Melanocyte of skin (primary cell): Measurements from ENCODE around the gene TBC1D25. TPM values are rescaled to one million over a fixed set of nuclear protein-coding genes. Genes with fewer than 3 reads are reported as not detected.

Experiments
- small RNA-seq, 2 donors: library from RNA; depleted of rRNA; stranded (forward); fragments of <200 nt; gene quantifications; one replicate each; pipeline ENCODE3, GENCODE V24; 2012
- total RNA-seq, 2 donors: library from RNA; depleted of rRNA; stranded (reverse); fragments of >200 nt; gene quantifications; 2 replicates each; pipeline ENCODE4 v1.2.3, GENCODE V29; 2012

TBC1D25 gene
- total RNA-seq, result 1 to 10 TPM; 4.3 to 8.3 TPM

DNA sequence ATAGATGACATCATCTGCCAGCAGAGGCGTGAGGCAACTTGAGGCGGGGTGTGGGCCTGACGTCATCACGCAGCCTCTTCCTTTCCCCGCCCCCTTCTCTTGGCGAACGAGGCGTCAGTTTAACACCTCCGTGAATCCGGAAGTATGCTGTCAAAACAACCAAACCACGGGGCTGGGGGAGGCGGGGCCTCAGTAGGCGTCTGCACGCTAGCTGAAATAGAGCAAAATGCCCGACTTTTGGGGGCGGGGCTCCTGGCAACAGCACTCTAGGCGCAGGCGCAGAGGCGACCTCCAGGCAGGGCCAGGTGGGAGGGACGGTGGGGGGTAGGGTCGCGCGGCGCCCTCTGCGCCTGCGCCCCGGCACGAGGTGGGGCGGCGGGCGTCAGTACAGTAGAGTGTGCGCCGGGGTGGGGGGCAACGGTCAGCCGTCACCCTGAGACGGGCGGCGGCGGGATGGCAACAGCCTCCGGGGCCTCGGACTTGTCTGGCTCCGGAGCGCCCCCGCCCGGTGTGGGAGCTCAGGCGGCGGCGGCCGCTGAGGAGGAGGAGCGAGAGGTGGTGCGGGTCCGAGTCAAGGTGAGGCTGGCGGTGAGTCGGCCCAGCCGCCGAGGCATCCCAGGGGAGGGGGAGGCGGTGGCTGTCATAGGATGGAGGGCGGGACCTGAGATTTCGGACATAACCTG is at the start of gene TBC1D25:
TSS of gene TBC1D25 (plus strand) at position 370 of the 683 bp plus-strand sequence. CDS start at position 454, 84 bp downstream.

GRCh38 chrX:48508400-48509244 is 30.9 kb upstream of the TBC1D25 start, which contains the start of gene PORCN:
PORCN (plus strand) TSS chrX:48508992; CDS start chrX:48509821, 829 bp downstream.

GRCh38 chrX:48521353-48522243 is 17.9 kb upstream of the TBC1D25 start, which contains the start of gene EBP:
EBP (plus strand) TSS chrX:48521808; CDS start chrX:48523772, 1,964 bp downstream.

DNA sequence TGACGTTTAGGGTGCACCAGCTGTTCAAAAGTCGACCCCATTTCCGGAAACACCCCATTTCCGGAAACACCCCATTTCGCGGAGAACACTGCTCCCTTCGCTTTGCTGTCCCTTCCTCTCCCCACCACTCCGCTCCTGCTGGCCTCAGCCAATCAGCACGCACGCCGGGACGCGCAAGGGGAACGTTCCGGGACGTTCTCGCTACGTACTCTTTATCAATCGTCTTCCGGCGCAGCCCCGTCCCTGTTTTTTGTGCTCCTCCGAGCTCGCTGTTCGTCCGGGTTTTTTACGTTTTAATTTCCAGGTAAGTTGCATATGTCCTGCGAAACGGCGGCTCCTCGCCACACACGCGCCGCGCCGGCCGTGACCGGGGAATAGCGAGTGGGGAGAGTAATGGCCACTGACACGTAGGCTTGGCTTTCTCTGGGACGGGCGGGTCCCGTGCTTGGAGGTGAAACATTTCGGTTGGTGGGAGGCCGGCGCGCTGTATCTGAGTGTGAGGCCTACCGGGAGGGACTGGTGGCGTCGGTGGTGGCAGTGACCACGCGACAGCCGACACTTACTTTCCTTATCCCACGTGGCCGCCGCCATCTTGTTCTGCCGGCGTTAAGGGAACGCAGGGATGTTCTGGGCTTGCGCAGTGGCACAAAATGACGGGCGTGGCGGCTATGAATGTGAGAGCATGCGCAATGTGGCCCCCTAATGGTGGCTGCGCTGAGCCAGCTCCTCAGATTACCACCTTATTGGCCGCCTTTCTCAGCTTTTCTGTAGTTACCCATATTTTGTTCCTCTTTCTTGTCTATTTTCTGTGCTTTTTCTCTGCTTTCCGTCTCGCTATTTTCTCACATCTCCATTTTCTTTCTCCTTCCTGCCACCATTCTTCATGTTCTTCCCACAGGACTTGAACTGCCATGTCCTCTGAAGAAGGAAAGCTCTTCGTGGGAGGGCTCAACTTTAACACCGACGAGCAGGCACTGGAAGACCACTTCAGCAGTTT is 35.1 kb downstream of the TBC1D25 start, which contains the start of gene RBM3:
TSS of gene RBM3 (plus strand) at position 215 of the 997 bp plus-strand sequence. CDS start at position 912, 697 bp downstream.

DNA sequence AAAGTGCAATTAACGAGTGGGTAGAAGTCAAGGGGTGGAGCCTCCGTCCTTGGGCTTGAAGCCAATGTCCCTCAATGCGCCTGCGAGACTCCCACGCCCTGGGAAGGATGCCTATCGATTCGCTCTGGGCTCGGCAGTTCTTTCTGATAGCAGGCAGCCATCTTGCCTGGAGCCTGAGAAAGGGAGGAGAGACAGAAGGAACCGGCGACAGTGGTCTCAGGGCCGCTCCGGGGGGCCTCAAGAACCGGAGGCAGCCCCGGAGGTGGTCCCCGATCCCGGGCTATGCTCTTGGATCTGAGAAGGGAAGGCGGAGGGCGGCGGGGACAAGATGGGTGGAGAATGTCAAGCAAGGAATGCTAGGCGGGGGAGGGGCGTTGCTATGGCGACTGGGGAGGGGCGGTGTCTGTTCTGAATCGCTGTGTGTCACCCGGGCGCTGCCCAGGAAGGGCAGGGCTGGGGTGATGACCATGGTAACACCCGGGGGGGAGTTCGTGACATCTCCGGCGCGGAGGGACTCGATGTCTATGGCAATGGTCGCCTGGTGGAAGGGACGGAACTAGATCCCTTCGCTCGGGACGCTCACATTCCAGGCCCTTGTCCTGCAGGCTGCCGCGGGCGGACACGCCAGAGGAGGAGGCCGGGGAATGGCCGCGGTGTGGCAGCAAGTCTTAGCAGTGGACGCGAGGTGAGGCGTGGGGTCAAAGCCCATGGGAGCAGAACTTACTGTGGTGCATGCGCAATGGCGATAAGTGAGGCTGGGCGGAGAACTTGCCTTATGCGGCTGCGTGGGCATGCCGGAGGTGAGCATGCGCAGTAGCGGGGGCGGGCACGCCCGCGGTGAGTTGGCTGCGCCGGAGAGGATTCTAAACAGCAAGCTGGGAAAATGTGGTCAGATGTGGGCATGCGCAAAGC is 58.1 kb downstream of the TBC1D25 start, which contains the start of gene WDR13:
TSS of gene WDR13 (plus strand) at position 140 of the 912 bp plus-strand sequence. CDS start at position 645, 505 bp downstream.

Small RNAs within 50 kb of the gene (small RNA-seq; reads per million reads assigned to genes)
- gene MRPL32P1, result 0 reads per million in 2 donors

Other genes starting within 250 kb of the TBC1D25 start
- gene SSX3, start 183.0 kb upstream of the TBC1D25 start, total RNA-seq, result not detected
- gene SSX4, start 156.2 kb upstream of the TBC1D25 start, total RNA-seq, result under 1 TPM in 1 of 2 donors, not detected in 1; under 0.01 TPM
- gene SSX4B, start 127.8 kb upstream of the TBC1D25 start, total RNA-seq, result under 1 TPM in 1 of 2 donors, not detected in 1; under 0.01 TPM
- gene SLC38A5, start 69.5 kb upstream of the TBC1D25 start, total RNA-seq, result under 1 TPM; 0.34 to 0.67 TPM
- 10 to 100 TPM; 39.2 to 49.6 TPM for gene FTSJ1, start 63.5 kb upstream of the TBC1D25 start, total RNA-seq
- gene PORCN, start 30.7 kb upstream of the TBC1D25 start, total RNA-seq, result 1 to 10 TPM; 6.5 to 7.7 TPM
- gene EBP, start 17.9 kb upstream of the TBC1D25 start, total RNA-seq, result 100 to 1,000 TPM; 131 to 232 TPM
- 100 to 1,000 TPM; 120 to 136 TPM for gene RBM3, start 34.8 kb downstream of the TBC1D25 start, total RNA-seq
- 10 to 100 TPM; 52.6 to 69.9 TPM for gene WDR13, start 57.8 kb downstream of the TBC1D25 start, total RNA-seq
- gene WAS, start 144.1 kb downstream of the TBC1D25 start, total RNA-seq, result under 1 TPM in 1 of 2 donors, not detected in 1; 0.33 TPM
- gene SUV39H1, start 157.0 kb downstream of the TBC1D25 start, total RNA-seq, result 10 to 100 TPM in 1 of 2 donors, 1 to 10 TPM in 1; 8.3 to 13.3 TPM
- not detected for gene GLOD5, start 222.0 kb downstream of the TBC1D25 start, total RNA-seq
- not detected for gene GATA1, start 246.9 kb downstream of the TBC1D25 start, total RNA-seq